Heart right ventricle (tissue), 16 donors: ENCODE data around the gene FAM168A. TPM values are rescaled to one million over a fixed set of nuclear protein-coding genes. Genes with fewer than 3 reads are reported as not detected.
A peak's percentile ranks its signal among the peaks of the same experiment; 100 is the strongest.

Experiments used
- ATAC-seq, 8 donors: fragments of 200-7000 bp; cut with Tn5 transposase; one replicate each; pipeline ENCODE4 v1.9.1; 2020; ENCODE audit warnings: mild to moderate bottlenecking in 8 of 8, moderate library complexity in 8 of 8, moderate number of reproducible peaks in 1 of 8
- DNase-seq, 2 donors: peaks; one replicate each; pipeline ENCODE4 v3.0.0-alpha.2; 2020
- H3K27ac ChIP-seq, 10 donors: fragments of 200-600 bp; sonication (generic) in 2 of 10; one replicate each; pipeline versions ENCODE4 v1.5.0 to v1.8.0; 2020 to 2022; ENCODE audit warnings: mild to moderate bottlenecking in 3 of 10
- H3K27me3 ChIP-seq, 7 donors: fragments of 200-600 bp; one replicate each; pipeline ENCODE4 v1.8.0; 2021 to 2022; ENCODE audit warnings: mild to moderate bottlenecking in 2 of 7
- H3K36me3 ChIP-seq, 9 donors: fragments of 200-600 bp; sonication (generic) in 1 of 9; one replicate each; pipeline versions ENCODE4 v1.5.0 to v1.8.0; 2020 to 2022; ENCODE audit warnings: mild to moderate bottlenecking in 2 of 9
- H3K4me1 ChIP-seq, 9 donors: fragments of 200-600 bp; sonication (generic) in 1 of 9; one replicate each; pipeline versions ENCODE4 v1.5.0 to v1.8.0; 2020 to 2022; ENCODE audit warnings: mild to moderate bottlenecking in 4 of 9
- H3K4me3 ChIP-seq, 10 donors: fragments of 200-600 bp; sonication (generic) in 2 of 10; one replicate each; pipeline versions ENCODE4 v1.5.0 to v1.8.0; 2020 to 2022; ENCODE audit warnings: mild to moderate bottlenecking in 7 of 10, moderate library complexity in 2 of 10
- H3K9me3 ChIP-seq, 11 donors: fragments of 200-600 bp in 10 of 11; sonication (generic) in 2 of 11; one replicate each; pipeline versions ENCODE4 v1.5.0 to v1.8.0; 2013 to 2022; ENCODE audit warnings: mild to moderate bottlenecking in 2 of 11, control low read depth in 1 of 11, moderate library complexity in 1 of 11
- CTCF ChIP-seq, 9 donors: fragments of 200-600 bp; sonication (generic) in 2 of 9; IDR thresholded peaks; one replicate each; pipeline versions ENCODE4 v1.5.0 to v1.8.0; 2021 to 2022; ENCODE audit warnings: antibody characterized with exemption in 9 of 9, mild to moderate bottlenecking in 5 of 9, moderate library complexity in 1 of 9
- WGBS, 2 donors: extraction: QIAGEN DNeasy Blood & Tissue Kit; methylation state at CpG; one replicate each; pipeline ENCODE4 v1.1.7; 2013; ENCODE audit warnings: inconsistent platforms in 1 of 2; 5-methylcytosine and 5-hydroxymethylcytosine counted together
- intact Hi-C, 10 donors: fragments of 100-400 bp; cut with DNase I; formaldehyde crosslinking; loops; one replicate each; pipeline versions ENCODE4 v1.11.1 to v1.14.2; 2022
- polyA plus RNA-seq, 2 donors: library from polyadenylated mRNA; stranded (reverse); fragments of 200-250 nt; gene quantifications; one replicate each; pipeline ENCODE4 v1.2.3, GENCODE V29; 2013
- total RNA-seq, 10 donors: library from RNA; stranded (reverse); fragmentation: NEBNext Ultra II Directional in 3 of 10; extraction: Animal tissue kit (Norgen Biotek cat#: 25700) in 3 of 10; gene quantifications; one replicate each; pipeline versions ENCODE4 v1.2.1 to v1.2.4, GENCODE V29; 2021 to 2023
- donor health status: Arrhythmogenic right ventricular cardiomyopathy.
- donor health status: ischemic (EF 13 %, LVEDD 7.1; RV severe dilation, severe dysfunction).
- donor health status: healthy with polysubstance abuse.
- donor health status: DM: no; HTN: yes; CAD: no.
- donor health status: DM: no; HTN: no; CAD: no.
- donor health status: ischemic (EF 25% LVEDD 6.9; RV normal size, moderate dysfunction).
- donor health status: ischemic (EF 25% LVEDD 5.7; RV mildly dilated, moderate dysfunction).
- donor health status: healthy.
- donor health status: DM: yes; HTN: yes; CAD: no.
- donor health status: Ischemic cardiomyopathy.
- donor health status: ischemic (EF 35%, LVEDD 5.7; RV mildly dilated, moderate dysfunction).
- donor health status: nonischemic (EF 11% LVEDD 7.7; RV severe dilation, severe dysfunction).
- donor health status: DM: yes; HTN: yes; CAD: no.
- donor health status: PGD.
- donor health status: ischemic (EF 29% LVEDD 5.4; RV normal size, mild dysfunction).
- donor health status: nonischemic (EF 23%, LVEDD 6.1; RV moderate dilation, normal function).

Gene FAM168A
- total and polyA plus RNA-seq, 12 donors: 7.9 to 37.1 (median 31.8) TPM

- Histone ChIP-seq H3K4me3 (no peak overlapping the region), H3K27me3 (no peaks in the 10 kb centered on the region), H3K9me3 (no peaks in the 10 kb centered on the region), H3K4me1 (peaks cover 0 to 34% (median 21%) of the 10 kb centered on the region in 9 donors), H3K27ac (no peak overlapping the region), H3K36me3 (no peaks in the 10 kb centered on the region)
- no peak for TF ChIP-seq CTCF (IDR thresholded peaks at IDR 0.05)
- ATAC-seq (peak in 3 of 8 donors; percentile 55 to 77 (median 57)), DNase-seq (no peak)
- WGBS, 2 donors: 56 to 73% methylated on average over 4 of the region's 4 CpGs
- intact Hi-C loops: no loop called here
These were observed 48.5 kb downstream of the FAM168A start for GRCh38 chr11:73549376-73549775.

GRCh38 chr11:73547706-73548595, 50.0 kb downstream of the FAM168A start:
- H3K36me3 ChIP-seq: no peaks in the 10 kb centered on the region
- H3K9me3 ChIP-seq: no peaks in the 10 kb centered on the region
- no peak for ATAC-seq
- WGBS, 2 donors: 94 to 96% methylated on average over 2 of the region's 2 CpGs
- intact Hi-C loops: no loop called here
- H3K4me1 ChIP-seq: peaks cover 0 to 31% (median 19%) of the 10 kb centered on the region in 9 donors
- no peak for DNase-seq
- H3K27ac ChIP-seq: no peak overlapping the region
- no peak overlapping the region for H3K4me3 ChIP-seq
- no peak for TF ChIP-seq CTCF (IDR thresholded peaks at IDR 0.05)
- no peaks in the 10 kb centered on the region for H3K27me3 ChIP-seq

GRCh38 chr11:73542175-73542574, 55.7 kb downstream of the FAM168A start:
- ATAC-seq: no peak
- TF ChIP-seq CTCF (IDR thresholded peaks at IDR 0.05): no peak
- Histone ChIP-seq H3K36me3 (no peaks in the 10 kb centered on the region), H3K27me3 (no peaks in the 10 kb centered on the region), H3K4me1 (peaks cover 4 to 48% (median 22%) of the 10 kb centered on the region in 9 donors), H3K9me3 (no peaks in the 10 kb centered on the region), H3K4me3 (no peak overlapping the region), H3K27ac (no peak overlapping the region)
- intact Hi-C loops: no loop called here
- WGBS, 2 donors: 75 to 76% methylated on average over 1 of the region's 1 CpG
- no peak for DNase-seq

- Histone ChIP-seq H3K36me3 (no peaks in the 10 kb centered on the region), H3K4me1 (peaks cover 4 to 53% (median 22%) of the 10 kb centered on the region in 9 donors), H3K27me3 (no peaks in the 10 kb centered on the region), H3K27ac (no peak overlapping the region), H3K4me3 (no peak overlapping the region), H3K9me3 (no peaks in the 10 kb centered on the region)
- ATAC-seq: no peak
- 96 to 98% methylated on average over 5 of the region's 5 CpGs for WGBS, 2 donors
- intact Hi-C loops: loop anchor here in 1 of 10 donors (5.0 kb wide), 1 partner anchor 53 kb away; no protein-coding TSS in a partner anchor
- no peak for DNase-seq
- no peak for TF ChIP-seq CTCF (IDR thresholded peaks at IDR 0.05)
These were observed 58.3 kb downstream of the FAM168A start for GRCh38 chr11:73539506-73540084.
